Vagina (tissue), 2 donors: ENCODE data around the gene TTC9.

Source experiments
- POLR2A ChIP-seq, 2 donors: fragments of 450-650 bp; IDR thresholded peaks; one replicate each; pipeline ENCODE4 v1.6.1; 2017; ENCODE audit warnings: antibody characterized with exemption in 2 of 2, mild to moderate bottlenecking in 2 of 2, moderate library complexity in 2 of 2
- TF ChIP-seq, protein P1 (sequence below), 3 experiments: fragments of 450-650 bp in 2 of 3; fragments of 200-600 bp in 1 of 3; sonication (generic) in 1 of 3; IDR thresholded peaks; one replicate each; pipeline ENCODE4 v1.5.1; 2017 to 2019; ENCODE audit warnings: antibody characterized with exemption in 3 of 3, mild to moderate bottlenecking in 2 of 3, moderate library complexity in 2 of 3

DNA sequence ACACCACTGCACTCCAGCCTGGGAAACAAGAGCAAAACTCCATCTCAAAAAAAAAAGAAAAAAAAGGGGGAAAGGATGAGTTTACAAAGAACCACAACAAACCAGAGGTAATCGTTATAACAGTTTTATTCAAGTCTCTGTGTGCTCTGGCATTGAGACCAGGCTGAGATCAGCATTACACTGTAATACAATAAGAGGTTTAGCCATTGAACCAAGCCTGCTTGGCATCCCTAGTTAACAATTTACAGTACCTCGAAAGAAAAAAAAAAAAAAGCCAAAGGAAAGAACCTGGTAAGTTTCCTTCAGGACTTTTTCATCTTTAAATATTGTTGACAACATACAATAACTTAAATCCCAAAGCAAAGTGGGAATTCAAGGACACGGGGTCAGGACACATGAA is 80.7 kb downstream of the TTC9 start:
- TF ChIP-seq, protein P1, sequence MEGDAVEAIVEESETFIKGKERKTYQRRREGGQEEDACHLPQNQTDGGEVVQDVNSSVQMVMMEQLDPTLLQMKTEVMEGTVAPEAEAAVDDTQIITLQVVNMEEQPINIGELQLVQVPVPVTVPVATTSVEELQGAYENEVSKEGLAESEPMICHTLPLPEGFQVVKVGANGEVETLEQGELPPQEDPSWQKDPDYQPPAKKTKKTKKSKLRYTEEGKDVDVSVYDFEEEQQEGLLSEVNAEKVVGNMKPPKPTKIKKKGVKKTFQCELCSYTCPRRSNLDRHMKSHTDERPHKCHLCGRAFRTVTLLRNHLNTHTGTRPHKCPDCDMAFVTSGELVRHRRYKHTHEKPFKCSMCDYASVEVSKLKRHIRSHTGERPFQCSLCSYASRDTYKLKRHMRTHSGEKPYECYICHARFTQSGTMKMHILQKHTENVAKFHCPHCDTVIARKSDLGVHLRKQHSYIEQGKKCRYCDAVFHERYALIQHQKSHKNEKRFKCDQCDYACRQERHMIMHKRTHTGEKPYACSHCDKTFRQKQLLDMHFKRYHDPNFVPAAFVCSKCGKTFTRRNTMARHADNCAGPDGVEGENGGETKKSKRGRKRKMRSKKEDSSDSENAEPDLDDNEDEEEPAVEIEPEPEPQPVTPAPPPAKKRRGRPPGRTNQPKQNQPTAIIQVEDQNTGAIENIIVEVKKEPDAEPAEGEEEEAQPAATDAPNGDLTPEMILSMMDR (IDR thresholded peaks at IDR 0.05) = no peak
- TF ChIP-seq POLR2A (IDR thresholded peaks at IDR 0.05) = no peak
